Endodermal cell (in vitro differentiated cells): ENCODE measurements around the gene DCLK1. TPM values are rescaled to one million over a fixed set of nuclear protein-coding genes. Genes with fewer than 3 reads are reported as not detected.

ENCODE experiments used
- DNase-seq: peaks from one replicate; pipeline ENCODE4 v3.0.0-alpha.2; 2017
- H3K27ac ChIP-seq: 2 replicates; pipeline ENCODE4 v1.5.1; 2013; ENCODE audit warnings: mild to moderate bottlenecking, low read depth, low read length, moderate library complexity
- H3K27me3 ChIP-seq: 2 replicates; pipeline ENCODE4 v1.6.1; 2013; ENCODE audit warnings: mild to moderate bottlenecking, low read length, moderate library complexity; ENCODE audit not compliant: insufficient read depth, control insufficient read depth, poor library complexity, severe bottlenecking
- H3K36me3 ChIP-seq: 2 replicates; pipeline ENCODE4 v1.7.0; 2013; ENCODE audit warnings: mild to moderate bottlenecking, low read length, moderate library complexity; ENCODE audit not compliant: control insufficient read depth, insufficient read depth
- H3K4me1 ChIP-seq: one replicate; pipeline ENCODE4 v1.7.0; 2013; ENCODE audit warnings: low read length; ENCODE audit not compliant: control insufficient read depth, insufficient read depth
- H3K4me3 ChIP-seq: 2 replicates; pipeline ENCODE4 v1.5.1; 2013; ENCODE audit warnings: mild to moderate bottlenecking, low read length, moderate library complexity
- H3K9ac ChIP-seq: 2 replicates; pipeline ENCODE4 v1.6.1; 2013; ENCODE audit warnings: mild to moderate bottlenecking, low read length, moderate library complexity; ENCODE audit not compliant: poor library complexity, severe bottlenecking; ENCODE audit errors: extremely low read depth
- H3K9me3 ChIP-seq: 2 replicates; pipeline ENCODE4 v1.6.1; 2013; ENCODE audit warnings: mild to moderate bottlenecking, low read length, moderate library complexity; ENCODE audit not compliant: control insufficient read depth
- H3K27ac Mint-ChIP-seq: 2 replicates; pipeline ENCODE4 v1.8.0; 2020; ENCODE audit warnings: mixed read lengths
- H3K27me3 Mint-ChIP-seq: 2 replicates; pipeline ENCODE4 v1.8.0; 2021; ENCODE audit warnings: mild to moderate bottlenecking, mixed read lengths; ENCODE audit not compliant: insufficient read depth
- H3K36me3 Mint-ChIP-seq: 2 replicates; pipeline ENCODE4 v1.8.0; 2020; ENCODE audit warnings: low read depth, mixed read lengths
- H3K4me1 Mint-ChIP-seq: 2 replicates; pipeline ENCODE4 v1.8.0; 2020; ENCODE audit warnings: mixed read lengths
- H3K4me3 Mint-ChIP-seq: 2 replicates; pipeline ENCODE4 v1.8.0; 2020; ENCODE audit warnings: mild to moderate bottlenecking, moderate library complexity, mixed read lengths
- H3K9me3 Mint-ChIP-seq: 2 replicates; pipeline ENCODE4 v1.8.0; 2020; ENCODE audit warnings: mild to moderate bottlenecking, mixed read lengths
- CTCF ChIP-seq: fragments of 200-600 bp; sonication (generic); conservative IDR thresholded peaks from 2 replicates; pipeline ENCODE4 v1.5.0; 2021; ENCODE audit warnings: antibody characterized with exemption, mild to moderate bottlenecking
- WGBS, 2 experiments: methylation state at CpG; one replicate each; pipeline versions ENCODE4 v1.1.5 to v1.1.7; 2013; ENCODE audit warnings: missing lambda C conversion rate in 2 of 2, mixed read lengths in 1 of 2; ENCODE audit not compliant: insufficient coverage in 1 of 2, insufficient read length in 1 of 2; 5-methylcytosine and 5-hydroxymethylcytosine counted together
- total RNA-seq, 2 donors: library from RNA; stranded (reverse); fragmentation: NEBNext Ultra II Directional in 1 of 2; extraction: Animal tissue kit (Norgen Biotek cat#: 25700) in 1 of 2; gene quantifications; 2 replicates in 1 of 2; 3 replicates in 1 of 2; pipeline ENCODE4 v1.2.1, GENCODE V29; 2021

The DCLK1 gene
- total RNA-seq, 2 donors from 2014 or later: 3.0 to 32.8 TPM

- Histone ChIP-seq H3K36me3 (no peaks in the 10 kb centered on the region), H3K4me1 (no peaks in the 10 kb centered on the region), H3K4me3 (no peak overlapping the region), H3K9ac (no peak overlapping the region), H3K9me3 (no peaks in the 10 kb centered on the region), H3K27ac (no peak overlapping the region), H3K27me3 (peaks cover 29% of the 10 kb centered on the region)
- no peaks in the 10 kb centered on the region for H3K9me3 Mint-ChIP-seq
- no peak for DNase-seq
- TF ChIP-seq CTCF: no peak
- no peaks in the 10 kb centered on the region for H3K36me3 Mint-ChIP-seq
- no peak overlapping the region for H3K27ac Mint-ChIP-seq
- H3K27me3 Mint-ChIP-seq: peaks cover 17% of the 10 kb centered on the region
- no peak overlapping the region for H3K4me3 Mint-ChIP-seq
- 82% methylated on average over 6 of the region's 6 CpGs; no CpG with 5 or more reads in 1 of the 2 experiments for whole genome bisulfite sequencing, 2 experiments
- no peaks in the 10 kb centered on the region for H3K4me1 Mint-ChIP-seq
Measured at GRCh38 chr13:36124236-36124822, 6.9 kb downstream of the DCLK1 start.

- no peaks in the 10 kb centered on the region for H3K9me3 Mint-ChIP-seq
- TF ChIP-seq CTCF: no peak
- Histone ChIP-seq H3K9ac (no peak overlapping the region), H3K4me1 (no peaks in the 10 kb centered on the region), H3K9me3 (no peaks in the 10 kb centered on the region), H3K27me3 (no peaks in the 10 kb centered on the region), H3K36me3 (no peaks in the 10 kb centered on the region), H3K27ac (no peak overlapping the region), H3K4me3 (no peak overlapping the region)
- no peaks in the 10 kb centered on the region for H3K27me3 Mint-ChIP-seq
- peaks cover 5% of the 10 kb centered on the region for H3K4me1 Mint-ChIP-seq
- no peak overlapping the region for H3K4me3 Mint-ChIP-seq
- DNase-seq: no peak
- no peak overlapping the region for H3K27ac Mint-ChIP-seq
- no peaks in the 10 kb centered on the region for H3K36me3 Mint-ChIP-seq
- 100% methylated on average over 1 of the region's 1 CpG for WGBS, 2 experiments
Measured at GRCh38 chr13:36115306-36115705, 15.9 kb downstream of the DCLK1 start.

GRCh38 chr13:36114233-36114632 is 16.9 kb downstream of the DCLK1 start:
- H3K9me3 ChIP-seq: no peaks in the 10 kb centered on the region
- no peak for DNase-seq
- 90% methylated on average over 1 of the region's 1 CpG; no CpG with 5 or more reads in 1 of the 2 experiments for WGBS, 2 experiments
- H3K27ac ChIP-seq: no peak overlapping the region
- TF ChIP-seq CTCF: no peak
- H3K27me3 ChIP-seq: no peaks in the 10 kb centered on the region
- H3K9ac ChIP-seq: no peak overlapping the region
- H3K27me3 Mint-ChIP-seq: no peaks in the 10 kb centered on the region
- H3K4me3 ChIP-seq: no peak overlapping the region
- H3K36me3 ChIP-seq: no peaks in the 10 kb centered on the region
- H3K4me3 Mint-ChIP-seq: no peak overlapping the region
- H3K36me3 Mint-ChIP-seq: no peaks in the 10 kb centered on the region
- no peaks in the 10 kb centered on the region for H3K4me1 ChIP-seq
- H3K27ac Mint-ChIP-seq: no peak overlapping the region
- H3K9me3 Mint-ChIP-seq: no peaks in the 10 kb centered on the region
- peaks cover 5% of the 10 kb centered on the region for H3K4me1 Mint-ChIP-seq
